ENCODE results near the gene ACTL10. TPM values are rescaled to one million over a fixed set of nuclear protein-coding genes. Genes with fewer than 3 reads are reported as not detected.

The ACTL10 gene
- total and polyA plus RNA-seq, 2 donors from 2014 or later, result 1.7 to 3.0 TPM

- H3K36me3 ChIP-seq (ENCODE audit: control insufficient read depth in 2 of 3, insufficient read depth in 3 of 3, low read length in 3 of 3), result peaks cover 0 to 7% (median 0%) of the 10 kb centered on the region in 3 donors
- no peak for DNase-seq
- no peaks in the 10 kb centered on the region for H3K9me3 ChIP-seq (ENCODE audit: control insufficient read depth in 2 of 3, insufficient read depth in 1 of 3, low read length in 3 of 3)
- intact Hi-C loops (cut with DNase I), result no loop called here
- no peak overlapping the region for H3K9ac ChIP-seq (ENCODE audit: low read length in 3 of 3)
- H3K4me3 ChIP-seq (ENCODE audit: low read length in 3 of 3), result no peak overlapping the region
- no peaks in the 10 kb centered on the region for H3K4me1 ChIP-seq (ENCODE audit: control insufficient read depth in 2 of 3, insufficient read depth in 2 of 3, low read depth in 1 of 3, low read length in 3 of 3)
- no peaks in the 10 kb centered on the region for H3K27me3 ChIP-seq (ENCODE audit: control insufficient read depth, insufficient read depth, low read length)
- TF ChIP-seq, protein P1, sequence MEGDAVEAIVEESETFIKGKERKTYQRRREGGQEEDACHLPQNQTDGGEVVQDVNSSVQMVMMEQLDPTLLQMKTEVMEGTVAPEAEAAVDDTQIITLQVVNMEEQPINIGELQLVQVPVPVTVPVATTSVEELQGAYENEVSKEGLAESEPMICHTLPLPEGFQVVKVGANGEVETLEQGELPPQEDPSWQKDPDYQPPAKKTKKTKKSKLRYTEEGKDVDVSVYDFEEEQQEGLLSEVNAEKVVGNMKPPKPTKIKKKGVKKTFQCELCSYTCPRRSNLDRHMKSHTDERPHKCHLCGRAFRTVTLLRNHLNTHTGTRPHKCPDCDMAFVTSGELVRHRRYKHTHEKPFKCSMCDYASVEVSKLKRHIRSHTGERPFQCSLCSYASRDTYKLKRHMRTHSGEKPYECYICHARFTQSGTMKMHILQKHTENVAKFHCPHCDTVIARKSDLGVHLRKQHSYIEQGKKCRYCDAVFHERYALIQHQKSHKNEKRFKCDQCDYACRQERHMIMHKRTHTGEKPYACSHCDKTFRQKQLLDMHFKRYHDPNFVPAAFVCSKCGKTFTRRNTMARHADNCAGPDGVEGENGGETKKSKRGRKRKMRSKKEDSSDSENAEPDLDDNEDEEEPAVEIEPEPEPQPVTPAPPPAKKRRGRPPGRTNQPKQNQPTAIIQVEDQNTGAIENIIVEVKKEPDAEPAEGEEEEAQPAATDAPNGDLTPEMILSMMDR (IDR thresholded peaks at IDR 0.05; ENCODE audit: borderline replicate concordance, extremely low read depth, insufficient read depth), result no peak
- H3K27ac ChIP-seq (ENCODE audit: low read depth in 2 of 2, low read length in 2 of 2), result no peak overlapping the region
- no peak for FAIRE-seq
These were observed 37.6 kb downstream of the ACTL10 start for GRCh38 chr20:33704197-33704924.

DNA sequence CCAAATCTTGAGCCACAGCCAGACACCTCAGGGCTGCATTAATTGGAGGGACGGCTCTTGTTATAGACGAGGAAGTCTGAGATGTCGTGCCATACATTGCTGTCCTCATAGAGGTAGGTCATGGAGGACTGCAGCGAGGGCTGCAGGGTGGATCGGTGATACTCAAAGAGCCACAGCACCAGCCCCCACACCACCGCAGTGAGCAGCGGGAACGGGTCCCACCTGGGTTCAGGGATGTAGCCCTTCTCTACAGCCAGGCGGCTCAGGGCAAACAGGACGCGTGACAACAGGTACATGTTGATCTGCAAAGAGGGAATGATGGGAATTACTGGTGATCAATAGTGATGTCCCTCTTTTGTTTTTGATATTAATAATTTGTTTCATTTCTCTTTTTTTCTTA is 40.9 kb downstream of the ACTL10 start:
- TF ChIP-seq, protein P1 (IDR thresholded peaks at IDR 0.05; ENCODE audit: borderline replicate concordance, extremely low read depth, insufficient read depth), result no peak
- no peak overlapping the region for H3K9ac ChIP-seq (ENCODE audit: low read length in 3 of 3)
- H3K4me1 ChIP-seq (ENCODE audit: control insufficient read depth in 2 of 3, insufficient read depth in 2 of 3, low read depth in 1 of 3, low read length in 3 of 3), result no peaks in the 10 kb centered on the region
- H3K36me3 ChIP-seq (ENCODE audit: control insufficient read depth in 2 of 3, insufficient read depth in 3 of 3, low read length in 3 of 3), result peaks cover 0 to 18% (median 4%) of the 10 kb centered on the region in 3 donors
- no peak overlapping the region for H3K27ac ChIP-seq (ENCODE audit: low read depth in 2 of 2, low read length in 2 of 2)
- H3K4me3 ChIP-seq (ENCODE audit: low read length in 3 of 3), result no peak overlapping the region
- H3K9me3 ChIP-seq (ENCODE audit: control insufficient read depth in 2 of 3, insufficient read depth in 1 of 3, low read length in 3 of 3), result no peaks in the 10 kb centered on the region
- no peak for DNase-seq
- FAIRE-seq, result no peak
- no peaks in the 10 kb centered on the region for H3K27me3 ChIP-seq (ENCODE audit: control insufficient read depth, insufficient read depth, low read length)
- intact Hi-C loops (cut with DNase I), result no loop called here

- peaks cover 0 to 22% (median 15%) of the 10 kb centered on the region in 3 donors for H3K36me3 ChIP-seq (ENCODE audit: control insufficient read depth in 2 of 3, insufficient read depth in 3 of 3, low read length in 3 of 3)
These were observed 42.7 kb downstream of the ACTL10 start for GRCh38 chr20:33709398-33709797.

More at GRCh38 chr20:33709398-33709797, 42.7 kb downstream of the ACTL10 start:
- H3K27ac ChIP-seq (ENCODE audit: low read depth in 2 of 2, low read length in 2 of 2), result no peak overlapping the region
- intact Hi-C loops (cut with DNase I), result no loop called here
- H3K9me3 ChIP-seq (ENCODE audit: control insufficient read depth in 2 of 3, insufficient read depth in 1 of 3, low read length in 3 of 3), result no peaks in the 10 kb centered on the region
- no peak for FAIRE-seq
- H3K9ac ChIP-seq (ENCODE audit: low read length in 3 of 3), result no peak overlapping the region
- TF ChIP-seq, protein P1 (IDR thresholded peaks at IDR 0.05; ENCODE audit: borderline replicate concordance, extremely low read depth, insufficient read depth), result no peak
- no peak overlapping the region for H3K4me3 ChIP-seq (ENCODE audit: low read length in 3 of 3)
- no peaks in the 10 kb centered on the region for H3K27me3 ChIP-seq (ENCODE audit: control insufficient read depth, insufficient read depth, low read length)
- no peaks in the 10 kb centered on the region for H3K4me1 ChIP-seq (ENCODE audit: control insufficient read depth in 2 of 3, insufficient read depth in 2 of 3, low read depth in 1 of 3, low read length in 3 of 3)
- DNase-seq, result no peak

All from kidney (tissue), 14 donors.